AG04450 (cell line): ENCODE measurements around the gene CES2. TPM values are rescaled to one million over a fixed set of nuclear protein-coding genes. Genes with fewer than 3 reads are reported as not detected.

Source experiments
- CTCF ChIA-PET: fragments of 300-600, 350-600 bp; formaldehyde crosslinking; extraction: SDS; loops from one replicate; lab custom pipeline; 2022; ENCODE audit warnings: antibody characterized with exemption, inconsistent platforms; lab: Charles Lee
- POLR2A ChIA-PET: fragments of 350-600 bp; formaldehyde crosslinking; extraction: SDS; loops from one replicate; lab custom pipeline; 2021; ENCODE audit warnings: antibody characterized with exemption, inconsistent platforms; lab: Yijun Ruan, JAX
- DNase-seq: peaks from one replicate; pipeline ENCODE4 v3.0.0-alpha.2; 2011; ENCODE audit warnings: low read depth, low spot score
- H3K27ac ChIP-seq: one replicate; pipeline ENCODE4 v1.5.1; 2012; ENCODE audit warnings: low read depth, low read length, control low read depth
- H3K27me3 ChIP-seq: one replicate; pipeline ENCODE4 v1.6.0; 2012; ENCODE audit warnings: low read length; ENCODE audit not compliant: control insufficient read depth, insufficient read depth
- H3K4me3 ChIP-seq: 2 replicates; pipeline ENCODE4 v1.5.1; 2011; ENCODE audit warnings: mild to moderate bottlenecking, low read depth, low read length, control low read depth
- H3K9me3 ChIP-seq: 2 replicates; pipeline ENCODE4 v1.5.1; 2012; ENCODE audit warnings: low read length; ENCODE audit not compliant: control insufficient read depth, insufficient read depth
- polyA plus RNA-seq: library from polyadenylated mRNA; depleted of rRNA; stranded (reverse); fragments of >200 nt; gene quantifications from 2 replicates; pipeline ENCODE4 v1.2.3, GENCODE V29; 2011
- TF ChIP-seq, protein P1 (sequence below): IDR thresholded peaks from 2 replicates; pipeline ENCODE4 v1.5.1; 2011; ENCODE audit warnings: low read depth, low read length, control low read depth, inconsistent platforms

Gene CES2
- polyA plus RNA-seq, 1 experiment, result 20.7 TPM

DNA sequence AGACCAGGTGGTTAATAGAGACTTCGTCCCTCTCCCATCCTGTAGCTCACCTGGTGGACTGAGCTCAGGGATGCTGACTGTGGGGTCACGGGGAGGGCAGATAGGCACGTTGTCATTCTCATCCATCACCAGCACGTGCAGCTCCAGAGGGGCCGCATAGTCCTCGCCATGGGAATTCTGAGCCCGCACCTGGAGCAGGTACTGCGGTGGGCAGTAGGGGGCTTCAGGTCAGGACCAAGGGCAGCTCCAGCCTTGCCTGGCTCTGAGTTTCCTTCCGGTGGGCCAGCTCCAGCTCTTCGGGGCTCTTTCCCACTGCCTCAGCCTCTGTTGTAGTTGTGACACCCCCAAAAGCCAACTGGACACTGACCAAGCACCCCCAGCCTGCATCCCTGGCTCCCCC lies 22.2 kb upstream of the CES2 start:
- TF ChIP-seq, protein P1, sequence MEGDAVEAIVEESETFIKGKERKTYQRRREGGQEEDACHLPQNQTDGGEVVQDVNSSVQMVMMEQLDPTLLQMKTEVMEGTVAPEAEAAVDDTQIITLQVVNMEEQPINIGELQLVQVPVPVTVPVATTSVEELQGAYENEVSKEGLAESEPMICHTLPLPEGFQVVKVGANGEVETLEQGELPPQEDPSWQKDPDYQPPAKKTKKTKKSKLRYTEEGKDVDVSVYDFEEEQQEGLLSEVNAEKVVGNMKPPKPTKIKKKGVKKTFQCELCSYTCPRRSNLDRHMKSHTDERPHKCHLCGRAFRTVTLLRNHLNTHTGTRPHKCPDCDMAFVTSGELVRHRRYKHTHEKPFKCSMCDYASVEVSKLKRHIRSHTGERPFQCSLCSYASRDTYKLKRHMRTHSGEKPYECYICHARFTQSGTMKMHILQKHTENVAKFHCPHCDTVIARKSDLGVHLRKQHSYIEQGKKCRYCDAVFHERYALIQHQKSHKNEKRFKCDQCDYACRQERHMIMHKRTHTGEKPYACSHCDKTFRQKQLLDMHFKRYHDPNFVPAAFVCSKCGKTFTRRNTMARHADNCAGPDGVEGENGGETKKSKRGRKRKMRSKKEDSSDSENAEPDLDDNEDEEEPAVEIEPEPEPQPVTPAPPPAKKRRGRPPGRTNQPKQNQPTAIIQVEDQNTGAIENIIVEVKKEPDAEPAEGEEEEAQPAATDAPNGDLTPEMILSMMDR, result no peak
- no peak overlapping the region for H3K4me3 ChIP-seq
- H3K27ac ChIP-seq, result no peak overlapping the region
- no peak for DNase-seq
- CTCF ChIA-PET, result interaction anchor here (0.8 to 1.9 kb wide), 2 partner anchors 16 to 45 kb away, joined by 3 to 4 read pairs; no protein-coding TSS in a partner anchor
- no peaks in the 10 kb centered on the region; the same call in 1 of the 2 replicates for H3K9me3 ChIP-seq
- POLR2A ChIA-PET, result no interaction called here
- H3K27me3 ChIP-seq, result peaks cover 19% of the 10 kb centered on the region

DNA sequence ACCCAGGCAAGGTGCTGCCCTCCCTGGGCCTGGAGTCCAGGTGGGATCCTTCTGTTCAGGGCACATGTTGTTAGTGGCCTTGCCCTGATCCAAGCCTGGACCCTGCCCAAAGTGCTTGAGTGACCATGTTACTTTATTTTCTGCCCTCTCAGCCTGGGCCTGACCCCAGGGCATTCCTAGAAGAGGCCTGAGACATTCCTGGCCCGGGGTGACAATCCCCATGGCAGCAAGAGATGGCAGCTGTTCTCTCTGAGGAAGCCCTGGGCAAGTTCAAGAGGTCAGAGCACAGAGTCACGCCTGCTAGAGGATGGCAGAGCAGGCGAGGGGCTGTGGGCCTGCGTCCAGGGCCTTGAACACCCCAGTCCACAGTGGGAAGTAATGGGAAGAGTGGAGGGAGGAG lies 21.6 kb upstream of the CES2 start:
- Histone ChIP-seq H3K4me3 (no peak overlapping the region), H3K27me3 (peaks cover 19% of the 10 kb centered on the region), H3K27ac (no peak overlapping the region), H3K9me3 (no peaks in the 10 kb centered on the region; the same call in 1 of the 2 replicates)
- no peak for DNase-seq
- TF ChIP-seq, protein P1, result no peak
- CTCF ChIA-PET, result no interaction called here
- POLR2A ChIA-PET, result no interaction called here

DNA sequence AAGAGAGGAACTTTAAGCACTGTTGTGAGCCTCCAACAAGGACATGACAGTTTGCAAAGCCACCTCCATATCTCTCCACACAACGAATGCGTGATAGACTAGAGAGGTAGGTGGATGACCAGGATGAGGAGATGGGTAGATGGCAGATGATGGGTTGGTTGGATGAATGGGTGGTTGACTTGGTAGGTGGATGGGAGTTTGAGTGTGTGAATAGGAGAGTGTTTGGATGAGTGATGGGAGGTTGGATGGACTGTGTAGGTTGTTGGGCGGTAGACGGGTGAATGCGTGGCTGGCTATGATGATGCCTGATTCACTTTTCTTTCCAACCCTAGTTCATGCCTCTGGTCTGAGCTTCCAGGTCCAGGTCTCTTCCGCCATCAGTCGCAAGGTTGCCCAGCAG lies 20.8 kb upstream of the CES2 start:
- peaks cover 21% of the 10 kb centered on the region for H3K27me3 ChIP-seq
- ChIA-PET CTCF (no interaction called here), POLR2A (no interaction called here)
- TF ChIP-seq, protein P1, result no peak
- no peaks in the 10 kb centered on the region; the same call in 1 of the 2 replicates for H3K9me3 ChIP-seq
- no peak overlapping the region for H3K27ac ChIP-seq
- DNase-seq, result no peak
- no peak overlapping the region for H3K4me3 ChIP-seq

DNA sequence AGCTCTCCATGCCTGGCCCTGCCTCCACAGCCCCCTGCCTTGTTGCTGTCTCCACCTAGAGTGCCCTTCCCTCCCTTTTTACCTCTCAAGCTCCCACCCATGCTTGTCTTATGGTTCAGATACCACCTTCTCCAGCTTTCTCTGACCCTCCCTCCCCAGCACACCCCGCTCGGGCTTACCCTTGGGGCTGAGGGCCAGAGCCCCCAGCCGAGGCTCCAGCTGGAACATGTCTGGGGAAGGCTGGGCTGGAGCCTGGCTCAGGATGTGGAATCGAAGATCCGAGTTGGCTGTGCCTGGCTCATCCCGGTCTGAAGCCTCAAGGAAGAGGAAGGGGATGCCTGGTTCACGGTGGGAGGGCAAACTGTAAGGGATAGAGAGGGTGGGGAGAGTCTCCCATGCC lies 20.3 kb upstream of the CES2 start:
- DNase-seq, result no peak
- no peak overlapping the region for H3K4me3 ChIP-seq
- H3K27ac ChIP-seq, result no peak overlapping the region
- TF ChIP-seq, protein P1, result no peak
- POLR2A ChIA-PET, result no interaction called here
- no peaks in the 10 kb centered on the region; the same call in 1 of the 2 replicates for H3K9me3 ChIP-seq
- CTCF ChIA-PET, result no interaction called here
- peaks cover 26% of the 10 kb centered on the region for H3K27me3 ChIP-seq

DNA sequence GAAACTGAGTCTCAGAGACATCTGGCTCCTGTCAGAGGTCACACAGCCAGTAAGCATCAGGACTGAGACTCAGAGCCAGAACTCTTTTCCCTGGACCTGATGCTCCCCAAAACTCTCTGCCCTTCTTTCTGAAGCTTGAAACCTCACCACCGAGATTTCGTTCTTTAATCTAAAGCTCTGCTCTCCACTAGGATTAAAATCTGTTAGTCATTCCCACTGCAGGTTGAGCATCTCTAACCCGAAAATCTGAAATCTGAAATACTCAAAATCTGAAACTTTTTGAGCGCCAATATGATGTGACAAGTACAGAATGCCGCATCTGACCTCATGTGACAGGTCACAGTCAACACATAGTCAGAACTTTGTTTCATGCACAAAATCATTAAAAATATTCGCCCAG lies 18.8 kb upstream of the CES2 start:
- no peak for DNase-seq
- TF ChIP-seq, protein P1, result no peak
- H3K9me3 ChIP-seq, result no peaks in the 10 kb centered on the region; the same call in 1 of the 2 replicates
- H3K27ac ChIP-seq, result no peak overlapping the region
- peaks cover 35% of the 10 kb centered on the region for H3K27me3 ChIP-seq
- POLR2A ChIA-PET, result no interaction called here
- CTCF ChIA-PET, result interaction anchor here (0.7 kb wide), 1 partner anchor 416 kb away, joined by 3 read pairs; no protein-coding TSS in a partner anchor
- no peak overlapping the region for H3K4me3 ChIP-seq
